Measurements from ENCODE around the gene ST6GAL2.

Gene ST6GAL2

DNA sequence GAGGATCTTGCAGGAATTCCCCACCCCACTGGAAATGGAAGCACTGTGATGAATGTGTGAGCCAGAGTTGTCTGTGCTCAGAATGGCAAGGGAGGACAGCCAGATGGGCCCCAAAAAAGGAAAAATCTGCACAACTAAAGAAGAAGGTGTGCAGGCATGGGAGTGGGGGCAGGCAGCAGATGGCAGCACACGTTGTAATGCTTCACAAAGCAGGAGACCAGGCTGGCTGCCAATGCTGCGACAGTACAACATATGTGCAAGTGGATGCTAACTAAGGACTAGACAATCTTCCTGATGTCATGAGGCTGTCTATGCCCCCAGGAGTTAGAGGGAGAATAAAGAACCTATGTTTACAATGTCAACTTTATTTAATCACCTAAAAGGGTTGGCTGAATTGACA, 27.2 kb downstream of the ST6GAL2 start:
- TF ChIP-seq, protein P1, sequence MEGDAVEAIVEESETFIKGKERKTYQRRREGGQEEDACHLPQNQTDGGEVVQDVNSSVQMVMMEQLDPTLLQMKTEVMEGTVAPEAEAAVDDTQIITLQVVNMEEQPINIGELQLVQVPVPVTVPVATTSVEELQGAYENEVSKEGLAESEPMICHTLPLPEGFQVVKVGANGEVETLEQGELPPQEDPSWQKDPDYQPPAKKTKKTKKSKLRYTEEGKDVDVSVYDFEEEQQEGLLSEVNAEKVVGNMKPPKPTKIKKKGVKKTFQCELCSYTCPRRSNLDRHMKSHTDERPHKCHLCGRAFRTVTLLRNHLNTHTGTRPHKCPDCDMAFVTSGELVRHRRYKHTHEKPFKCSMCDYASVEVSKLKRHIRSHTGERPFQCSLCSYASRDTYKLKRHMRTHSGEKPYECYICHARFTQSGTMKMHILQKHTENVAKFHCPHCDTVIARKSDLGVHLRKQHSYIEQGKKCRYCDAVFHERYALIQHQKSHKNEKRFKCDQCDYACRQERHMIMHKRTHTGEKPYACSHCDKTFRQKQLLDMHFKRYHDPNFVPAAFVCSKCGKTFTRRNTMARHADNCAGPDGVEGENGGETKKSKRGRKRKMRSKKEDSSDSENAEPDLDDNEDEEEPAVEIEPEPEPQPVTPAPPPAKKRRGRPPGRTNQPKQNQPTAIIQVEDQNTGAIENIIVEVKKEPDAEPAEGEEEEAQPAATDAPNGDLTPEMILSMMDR (IDR thresholded peaks at IDR 0.05; ENCODE audit: low read depth, low read length) = no peak
- Histone ChIP-seq H3K4me3 (ENCODE audit: low read depth, low read length) (no peak overlapping the region), H3K36me3 (no peaks in the 10 kb centered on the region), H3K4me1 (no peaks in the 10 kb centered on the region), H3K27me3 (no peaks in the 10 kb centered on the region), H3K9me3 (no peaks in the 10 kb centered on the region)
- no peak for DNase-seq

DNA sequence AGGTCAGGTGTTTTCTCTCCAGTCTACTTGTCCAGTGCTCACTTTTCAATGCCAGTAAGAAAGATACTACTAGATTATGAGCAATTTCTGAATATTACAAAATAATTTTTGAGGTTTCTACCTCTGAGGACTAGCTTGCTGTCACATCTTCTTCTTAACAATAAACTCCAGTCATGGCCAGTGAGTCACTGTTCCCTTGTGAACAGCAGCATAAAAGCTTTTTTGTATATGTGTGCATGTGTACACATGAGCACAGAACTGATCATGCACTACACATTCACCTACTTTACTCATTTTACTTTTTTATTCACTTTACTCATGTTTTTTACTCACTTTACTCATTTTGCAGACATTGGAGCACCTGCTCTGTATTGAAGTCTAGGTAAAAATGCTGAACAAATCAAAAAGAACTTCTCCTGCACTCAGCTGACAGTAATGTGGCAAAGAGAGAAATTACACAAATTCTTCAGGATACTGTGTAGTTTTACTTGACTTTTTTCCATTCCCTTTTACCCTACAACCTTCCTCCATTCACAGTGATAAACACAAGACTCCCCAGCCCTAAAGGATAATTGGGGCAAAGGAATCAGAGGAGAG, 28.0 kb downstream of the ST6GAL2 start:
- no peaks in the 10 kb centered on the region for H3K27me3 ChIP-seq
- no peaks in the 10 kb centered on the region for H3K9me3 ChIP-seq
- DNase-seq = no peak
- H3K4me1 ChIP-seq = no peaks in the 10 kb centered on the region
- TF ChIP-seq, protein P1 (IDR thresholded peaks at IDR 0.05; ENCODE audit: low read depth, low read length) = no peak
- H3K36me3 ChIP-seq = no peaks in the 10 kb centered on the region
- H3K4me3 ChIP-seq (ENCODE audit: low read depth, low read length) = no peak overlapping the region

DNA sequence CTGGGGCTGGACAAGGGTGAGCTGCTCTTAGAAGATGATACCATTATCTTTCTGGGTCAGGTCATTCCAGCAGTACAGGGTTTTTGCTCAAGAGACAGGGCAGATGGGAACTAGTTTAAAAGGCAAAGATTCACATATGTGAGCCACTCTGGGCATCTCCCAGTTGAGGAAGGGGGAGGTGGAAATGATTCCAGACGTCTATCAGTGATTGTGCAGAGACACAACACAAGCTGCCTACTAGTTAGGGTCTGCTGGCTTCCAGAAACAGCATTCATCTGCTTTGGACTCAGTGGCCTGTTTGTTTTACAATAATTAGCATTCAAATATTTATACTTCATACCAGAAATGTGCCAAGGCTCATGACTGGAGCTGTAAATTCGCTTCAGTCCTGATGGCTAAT, 32.3 kb downstream of the ST6GAL2 start:
- no peaks in the 10 kb centered on the region for H3K36me3 ChIP-seq

GRCh38 chr2:106851881-106852501, 34.0 kb downstream of the ST6GAL2 start:
- H3K4me1 ChIP-seq = no peaks in the 10 kb centered on the region
- no peak overlapping the region for H3K4me3 ChIP-seq (ENCODE audit: low read depth, low read length)
- no peak for DNase-seq
- H3K36me3 ChIP-seq = no peaks in the 10 kb centered on the region
- no peaks in the 10 kb centered on the region for H3K27me3 ChIP-seq
- TF ChIP-seq, protein P1 (IDR thresholded peaks at IDR 0.05; ENCODE audit: low read depth, low read length) = no peak
- H3K9me3 ChIP-seq = no peaks in the 10 kb centered on the region

More for the DNA sequence above, 32.3 kb downstream of the ST6GAL2 start:
- no peak overlapping the region for H3K4me3 ChIP-seq (ENCODE audit: low read depth, low read length)
- H3K27me3 ChIP-seq = no peaks in the 10 kb centered on the region
- TF ChIP-seq, protein P1 (IDR thresholded peaks at IDR 0.05; ENCODE audit: low read depth, low read length) = no peak
- H3K4me1 ChIP-seq = no peaks in the 10 kb centered on the region
- H3K9me3 ChIP-seq = no peaks in the 10 kb centered on the region
- DNase-seq = no peak

GRCh38 chr2:106851087-106851874, 34.7 kb downstream of the ST6GAL2 start:
- no peak for DNase-seq
- TF ChIP-seq, protein P1 (IDR thresholded peaks at IDR 0.05; ENCODE audit: low read depth, low read length) = no peak
- Histone ChIP-seq H3K27me3 (no peaks in the 10 kb centered on the region), H3K4me3 (ENCODE audit: low read depth, low read length) (no peak overlapping the region), H3K36me3 (no peaks in the 10 kb centered on the region), H3K4me1 (no peaks in the 10 kb centered on the region), H3K9me3 (no peaks in the 10 kb centered on the region)

DNA sequence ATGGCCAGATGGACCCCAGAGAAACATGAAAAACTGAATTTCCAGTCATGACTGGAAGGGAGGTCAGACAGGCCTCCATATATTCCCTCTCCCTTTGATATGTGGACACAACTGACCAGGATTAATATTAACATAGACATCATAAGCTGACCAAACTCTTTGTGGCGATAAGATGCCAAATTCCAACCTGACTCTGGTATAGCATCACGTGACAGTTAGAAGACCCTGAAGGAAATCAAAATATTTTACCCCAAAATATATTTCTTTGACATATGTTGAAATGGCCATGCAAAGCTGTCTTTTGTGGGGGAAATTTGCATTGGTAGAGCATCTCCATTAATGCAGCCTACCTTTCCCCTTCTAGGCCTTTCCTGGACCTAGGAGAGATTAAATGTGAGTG, 36.7 kb downstream of the ST6GAL2 start:
- DNase-seq = no peak
- no peak overlapping the region for H3K4me3 ChIP-seq (ENCODE audit: low read depth, low read length)
- H3K27me3 ChIP-seq = no peaks in the 10 kb centered on the region
- H3K4me1 ChIP-seq = no peaks in the 10 kb centered on the region
- TF ChIP-seq, protein P1 (IDR thresholded peaks at IDR 0.05; ENCODE audit: low read depth, low read length) = no peak
- no peaks in the 10 kb centered on the region for H3K36me3 ChIP-seq
- no peaks in the 10 kb centered on the region for H3K9me3 ChIP-seq

Measured in BE2C (cell line).